GM15510 (cell line): ENCODE results near the gene TMEM271.

Source experiments
- POLR2A ChIP-seq: IDR thresholded peaks from 3 replicates; pipeline ENCODE4 v1.6.1; 2011; ENCODE audit warnings: borderline replicate concordance; ENCODE audit not compliant: insufficient read length; ENCODE audit errors: extremely low read depth

Gene TMEM271

DNA sequence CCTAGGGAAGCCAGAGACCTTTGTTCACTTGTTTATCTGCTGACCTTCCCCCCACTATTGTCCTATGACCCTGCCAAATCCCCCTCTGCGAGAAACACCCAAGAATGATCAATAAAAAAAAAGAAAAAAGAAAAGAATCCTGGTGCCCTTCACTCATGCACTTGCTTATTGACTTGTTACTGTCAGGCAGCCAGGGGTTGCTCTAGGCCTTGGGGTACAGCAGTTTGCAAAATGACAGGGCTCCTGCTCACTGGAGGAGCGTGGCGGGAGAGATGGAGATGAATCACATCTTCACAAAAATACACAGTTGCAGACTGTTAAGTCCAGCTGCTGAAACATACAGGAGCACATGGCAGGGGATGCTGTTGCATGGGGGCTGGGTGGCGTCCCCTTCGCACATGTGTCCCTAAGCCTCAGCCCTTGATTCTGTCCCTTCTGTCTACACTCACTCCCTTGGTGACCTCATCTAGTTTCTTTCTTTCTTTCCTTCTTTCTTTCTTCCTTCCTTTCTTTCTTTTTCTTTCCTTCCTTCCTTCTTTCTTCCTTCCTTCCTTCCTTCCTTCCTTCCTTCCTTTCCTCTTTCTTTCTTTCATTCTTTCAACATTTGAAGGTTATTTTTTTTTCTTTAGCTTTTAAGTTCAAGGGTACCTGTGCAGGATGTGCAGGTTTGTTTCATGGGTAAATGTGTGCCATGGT is 16.9 kb upstream of the TMEM271 start:
- no peak for TF ChIP-seq POLR2A

DNA sequence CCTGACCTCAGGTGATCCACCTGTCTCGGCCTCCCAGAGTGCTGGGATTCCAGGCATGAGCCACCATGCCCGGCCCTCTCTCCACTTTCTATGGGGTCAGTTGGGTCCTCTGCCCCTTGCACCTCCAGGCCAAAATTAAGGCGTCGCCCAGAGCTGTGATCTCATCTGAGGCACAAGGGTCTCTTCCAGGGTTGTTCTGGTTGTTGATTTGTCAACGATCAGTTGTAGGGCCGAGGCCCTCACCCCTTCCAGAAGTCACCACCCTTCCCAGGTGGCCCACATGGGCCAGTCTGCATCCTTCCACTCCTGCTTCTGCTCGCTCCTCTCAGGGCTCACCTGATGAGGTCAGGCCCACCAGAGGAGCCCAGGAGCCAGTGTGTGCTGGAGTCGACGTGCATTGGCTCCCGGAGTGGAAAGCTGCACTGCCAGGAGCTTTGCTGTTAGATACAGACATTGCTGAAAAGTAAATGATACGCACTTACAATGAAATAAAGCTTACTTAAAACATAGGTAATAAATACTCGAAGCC is 14.3 kb upstream of the TMEM271 start:
- TF ChIP-seq POLR2A = no peak

DNA sequence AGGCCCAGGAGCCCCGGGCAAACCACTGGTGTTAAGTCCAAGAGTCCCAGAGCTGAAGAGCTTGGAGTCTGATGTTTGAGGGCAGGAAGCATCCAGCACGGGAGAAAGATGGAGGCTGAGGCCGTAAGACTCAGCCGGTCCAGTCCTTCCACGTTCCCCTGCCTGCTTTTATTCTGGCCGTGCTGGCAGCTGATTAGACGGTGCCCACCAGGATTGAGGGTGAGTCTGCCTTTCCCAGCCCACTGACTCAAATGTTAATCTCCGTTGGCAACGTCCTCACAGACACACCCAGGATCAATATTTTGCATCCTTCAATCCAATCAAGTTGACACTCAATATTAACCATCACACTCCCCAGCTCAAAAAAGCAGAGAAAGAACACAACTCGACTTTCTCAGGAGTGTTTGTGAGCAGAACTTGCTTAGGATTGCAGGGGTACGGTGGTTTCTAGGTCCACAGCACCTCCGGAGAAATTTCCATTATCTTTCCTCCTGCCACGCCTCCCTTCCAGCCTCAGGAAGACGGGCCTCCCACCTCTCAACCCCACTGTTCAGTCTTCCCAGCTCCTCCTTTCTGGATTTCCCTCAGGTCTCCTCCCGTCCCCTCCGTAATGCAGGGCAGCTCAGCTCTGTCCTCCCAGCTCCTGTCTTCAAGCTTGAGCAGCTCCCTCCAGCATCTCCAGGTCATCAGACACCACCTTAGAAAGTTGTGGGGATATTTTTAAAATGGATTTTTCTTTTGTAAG is 13.3 kb upstream of the TMEM271 start:
- TF ChIP-seq POLR2A = no peak

GRCh38 chr4:588351-588849 is 12.3 kb upstream of the TMEM271 start:
- no peak for TF ChIP-seq POLR2A

- TF ChIP-seq POLR2A = no peak
Observed at GRCh38 chr4:587671-588350, 11.7 kb upstream of the TMEM271 start.

DNA sequence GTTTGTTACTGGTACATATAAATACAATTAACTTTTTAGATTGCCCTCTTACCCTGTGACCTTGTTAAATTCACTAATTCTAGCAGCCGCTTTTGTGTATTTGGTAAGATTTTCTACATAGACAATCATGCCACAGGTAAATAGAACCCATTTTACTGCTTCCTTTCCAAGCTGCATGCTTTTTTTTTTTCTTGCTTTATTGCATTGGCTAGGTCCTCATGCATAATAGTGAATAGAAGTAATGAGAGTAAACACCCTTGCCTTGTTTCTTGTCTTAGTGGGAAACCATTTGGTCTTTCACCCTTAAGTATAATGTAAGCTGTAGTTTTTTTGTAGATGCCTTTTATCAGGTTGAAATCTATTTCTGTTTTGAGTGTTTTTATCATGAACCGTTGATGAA is 7.7 kb upstream of the TMEM271 start:
- TF ChIP-seq POLR2A = no peak

DNA sequence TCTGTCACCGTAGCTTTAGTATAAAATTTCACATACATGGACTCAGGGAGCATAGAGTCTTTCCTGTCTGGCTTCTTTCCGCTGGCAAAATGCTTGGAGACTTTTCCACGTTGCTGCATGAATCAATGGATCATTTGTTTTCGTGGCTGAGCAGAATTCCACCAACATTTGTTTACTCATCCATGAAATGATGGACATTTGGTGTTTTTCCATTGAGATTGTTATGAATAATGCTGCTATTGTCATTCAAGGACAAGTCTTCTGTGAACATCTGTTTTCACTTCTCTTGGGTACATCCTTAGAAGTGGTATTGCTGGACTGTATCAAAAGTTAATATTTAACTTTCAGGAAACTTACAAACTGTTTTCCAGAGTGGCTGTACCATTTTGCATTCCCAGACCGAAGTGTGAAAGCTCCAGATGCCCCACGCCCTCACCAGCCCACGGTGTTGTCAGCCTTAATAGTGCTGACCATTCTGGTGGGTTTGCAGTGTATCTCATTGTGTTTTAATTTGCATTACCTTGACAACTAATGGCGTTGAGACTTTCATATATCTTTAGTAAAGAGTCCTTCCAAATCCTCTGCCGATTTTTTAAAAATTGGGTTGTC is 5.8 kb upstream of the TMEM271 start:
- no peak for TF ChIP-seq POLR2A

- TF ChIP-seq POLR2A = no peak
Observed at GRCh38 chr4:581181-581580, 5.1 kb upstream of the TMEM271 start.

DNA sequence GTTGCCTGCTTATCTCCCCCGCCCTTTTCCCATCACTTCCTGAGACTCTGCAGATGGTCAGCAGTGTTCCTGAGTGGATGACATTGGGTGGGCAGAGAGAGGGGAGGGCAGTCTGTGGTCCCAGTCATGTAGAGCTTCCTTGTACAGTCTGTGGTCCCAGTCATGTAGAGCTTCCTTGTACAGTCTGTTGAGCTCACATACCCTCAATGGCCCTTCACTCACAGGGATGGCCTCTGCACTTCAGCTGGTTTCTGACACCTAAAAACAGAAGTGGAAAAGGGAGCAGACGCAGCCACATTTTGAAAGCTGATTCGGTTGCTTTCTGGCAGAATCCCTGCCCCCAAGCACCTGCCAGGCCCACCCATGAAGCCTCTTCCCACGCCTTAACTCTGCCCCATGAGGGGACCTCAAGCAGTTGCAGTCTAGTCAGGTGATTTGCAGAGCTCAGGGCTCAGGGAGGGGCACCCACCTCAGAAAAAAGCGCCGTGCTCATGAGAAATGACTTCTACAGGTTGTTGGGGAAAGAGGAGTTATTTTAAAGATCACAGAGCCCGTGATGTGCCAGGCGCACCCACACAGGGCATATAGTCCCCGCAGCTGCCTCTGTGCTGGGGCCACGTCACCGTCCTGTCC is 3.6 kb upstream of the TMEM271 start:
- no peak for TF ChIP-seq POLR2A

GRCh38 chr4:578451-579443 is 2.7 kb upstream of the TMEM271 start:
- TF ChIP-seq POLR2A = no peak

DNA sequence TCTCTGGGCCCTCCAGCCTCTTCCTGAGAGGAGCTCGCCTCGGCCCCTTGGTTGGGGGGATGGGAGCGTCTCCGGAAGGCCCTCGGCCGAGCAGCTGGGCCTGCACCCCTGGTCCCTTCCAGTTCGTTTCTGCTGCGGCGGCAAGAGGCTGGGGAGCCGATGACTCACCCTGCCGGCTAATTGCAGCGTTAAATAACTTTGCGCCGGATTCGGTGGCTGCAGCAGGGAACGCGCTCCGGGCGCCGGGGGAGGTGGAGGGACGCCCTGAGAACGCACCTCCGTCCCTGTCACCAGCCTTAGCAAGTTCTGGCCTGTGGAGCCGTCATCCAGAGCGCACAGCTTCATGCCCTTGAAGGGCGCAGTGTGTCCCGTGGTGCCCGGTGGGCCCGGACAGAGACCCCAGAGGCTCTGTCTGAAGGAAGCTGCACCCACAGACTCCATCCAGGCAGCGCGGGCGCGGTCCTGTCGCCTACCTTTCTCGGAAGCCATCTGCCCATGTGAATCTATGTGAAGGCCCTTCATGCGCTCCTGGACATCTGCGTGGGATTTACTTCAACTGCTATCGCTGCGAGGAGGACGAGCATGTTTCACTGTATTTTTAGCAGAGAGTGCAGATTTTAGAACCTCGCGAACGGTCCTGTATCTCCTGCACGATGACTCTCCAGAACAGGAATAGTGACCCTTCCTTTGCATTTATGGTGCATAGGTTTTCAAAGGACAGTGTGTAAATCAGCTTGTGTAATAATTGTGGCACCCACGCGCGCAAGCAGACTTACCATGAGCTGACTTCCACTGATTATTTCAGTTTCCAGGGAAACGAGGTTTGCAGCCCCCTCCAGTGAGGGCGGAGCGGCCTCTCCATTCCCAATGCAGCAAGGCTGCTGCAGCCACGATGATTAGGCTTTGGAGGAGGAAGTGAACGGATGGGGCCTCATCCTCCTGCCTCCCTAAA is 1.7 kb upstream of the TMEM271 start:
- TF ChIP-seq POLR2A = no peak

DNA sequence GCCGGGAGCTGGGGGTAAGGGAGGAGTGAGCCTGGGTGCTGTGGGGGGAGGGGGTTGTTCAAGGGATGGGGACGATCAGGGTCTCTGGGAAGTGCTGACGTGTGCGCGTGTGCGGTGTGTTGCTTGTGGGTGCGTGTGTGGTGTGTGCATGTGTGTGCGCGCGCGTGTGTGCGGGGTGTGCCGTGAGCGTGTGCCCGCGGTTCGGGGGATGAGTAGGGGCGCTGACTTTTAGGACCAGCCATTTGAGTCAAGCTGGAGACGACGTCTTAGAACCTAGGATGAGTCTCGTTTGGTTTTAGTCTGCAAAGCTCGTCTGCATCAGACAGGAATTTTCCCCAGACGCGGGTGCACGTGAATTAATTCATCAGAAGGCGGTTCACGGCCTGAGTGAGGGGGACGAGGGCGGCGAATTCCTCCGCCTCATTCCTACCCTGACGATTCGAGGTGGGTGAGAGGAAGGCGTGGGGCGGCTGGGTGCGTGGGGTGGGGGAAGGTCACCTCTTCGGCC is 950 bp upstream of the TMEM271 start:
- TF ChIP-seq POLR2A = no peak
